Adrenal gland (tissue), 12 donors: Measurements from ENCODE around the gene MCHR1. TPM values are rescaled to one million over a fixed set of nuclear protein-coding genes. Genes with fewer than 3 reads are reported as not detected.

Experiments used
- DNase-seq, 7 donors: peaks; one replicate each; pipeline ENCODE4 v3.0.0-alpha.2; 2019 to 2020
- H3K27ac ChIP-seq, 5 donors: fragments of 200-600 bp; sonication (generic) in 4 of 5; 1 replicate in 3 of 5; 2 replicates in 2 of 5; pipeline versions ENCODE4 v1.5.1 to v1.8.0; 2016 to 2020; ENCODE audit warnings: mild to moderate bottlenecking in 1 of 5
- H3K27me3 ChIP-seq: fragments of 200-600 bp; 2 replicates; pipeline ENCODE4 v1.8.0; 2021
- H3K36me3 ChIP-seq, 2 donors: fragments of 200-600 bp; replicated peaks in 1 of 2; 1 replicate in 1 of 2; 2 replicates in 1 of 2; pipeline versions ENCODE4 v1.5.1 to v1.8.0; 2018 to 2022
- H3K4me1 ChIP-seq, 2 donors: fragments of 200-600 bp; replicated peaks in 1 of 2; 1 replicate in 1 of 2; 2 replicates in 1 of 2; pipeline versions ENCODE4 v1.5.1 to v1.8.0; 2018 to 2021
- H3K4me3 ChIP-seq, 4 donors: fragments of 200-600 bp; sonication (generic) in 3 of 4; one replicate each; pipeline ENCODE4 v1.5.1; 2016 to 2018
- H3K9me3 ChIP-seq, 3 donors: fragments of 200-600 bp; sonication (generic) in 1 of 3; replicated peaks in 1 of 3; 1 replicate in 2 of 3; 2 replicates in 1 of 3; pipeline versions ENCODE4 v1.5.1 to v1.8.0; 2016 to 2021
- CTCF ChIP-seq, 6 experiments: fragments of 450-650 bp in 4 of 6; fragments of 200-600 bp in 2 of 6; sonication (generic) in 1 of 6; IDR thresholded peaks; 1 replicate in 5 of 6; 2 replicates in 1 of 6; pipeline versions ENCODE4 v1.5.1 to v1.8.0; 2016 to 2021; ENCODE audit warnings: antibody characterized with exemption in 6 of 6, mild to moderate bottlenecking in 2 of 6, moderate library complexity in 1 of 6
- POLR2A ChIP-seq, 2 donors: fragments of 450-650 bp; IDR thresholded peaks; one replicate each; pipeline ENCODE4 v1.6.1; 2017; ENCODE audit warnings: antibody characterized with exemption in 2 of 2, mild to moderate bottlenecking in 2 of 2, moderate library complexity in 1 of 2
- WGBS, 4 donors: extraction: QIAGEN DNeasy Blood & Tissue Kit in 2 of 4; methylation state at CpG; one replicate each; pipeline versions ENCODE4 v1.1.5 to v1.1.7; 2013 to 2017; 5-methylcytosine and 5-hydroxymethylcytosine counted together
- intact Hi-C, 2 donors: fragments of 100-400 bp; cut with DNase I; formaldehyde crosslinking; loops; one replicate each; pipeline versions ENCODE4 v1.14.1 to v1.15.0; 2022 to 2023
- polyA plus RNA-seq, 3 donors: library from polyadenylated mRNA; stranded (reverse); fragments of 200-250 nt in 2 of 3; fragments of 350-450 nt in 1 of 3; fragmentation: Illumina TruSeq in 1 of 3; extraction: RNeasy Lipid Tissue Mini Kit (QIAGEN cat#74804) in 1 of 3; gene quantifications; one replicate each; pipeline ENCODE4 v1.2.3, GENCODE V29; 2013 to 2014
- total RNA-seq, 9 donors: library from RNA; depleted of rRNA in 4 of 9; stranded (reverse); fragments of >200 nt in 4 of 9; fragments of 120-200 nt in 1 of 9; fragmentation: NEBNext Ultra II Directional in 1 of 9; extraction: Animal tissue kit (Norgen Biotek cat#: 25700) in 1 of 9; gene quantifications; one replicate each; pipeline versions ENCODE4 v1.1.0 to v1.2.4, GENCODE V29; 2013 to 2023
- donor health status: healthy with polysubstance abuse.
- donor health status: Bipolar disorder and iron deficiency.
- donor health status: DM: yes; HTN: yes; CAD: no.
- donor health status: DM: no; HTN: no; CAD: no.
- donor health status: DM: no; HTN: no; CAD: no.
- donor health status: DM: yes; HTN: yes; CAD: no.

The MCHR1 gene
- total and polyA plus RNA-seq, 12 donors: 0.07 to 1.7 (median 0.24) TPM; not detected in 2

- Histone ChIP-seq H3K36me3 (no peaks in the 10 kb centered on the region), H3K4me1 (peaks cover 0 to 6% of the 10 kb centered on the region in 2 donors), H3K4me3 (no peak overlapping the region), H3K27ac (no peak overlapping the region), H3K27me3 (no peaks in the 10 kb centered on the region), H3K9me3 (no peaks in the 10 kb centered on the region)
- no peak for DNase-seq
- TF ChIP-seq POLR2A (IDR thresholded peaks at IDR 0.05) (no peak), CTCF (IDR thresholded peaks at IDR 0.05) (no peak)
- intact Hi-C loops: no loop called here
- 90 to 94% (median 93%) methylated on average over 14 of the region's 14 CpGs for WGBS, 4 donors
These were observed 48.8 kb downstream of the MCHR1 start for GRCh38 chr22:40727964-40728615.

- Histone ChIP-seq H3K4me3 (no peak overlapping the region), H3K27ac (no peak overlapping the region), H3K36me3 (no peaks in the 10 kb centered on the region), H3K9me3 (no peaks in the 10 kb centered on the region), H3K4me1 (peaks cover 0 to 6% of the 10 kb centered on the region in 2 donors), H3K27me3 (no peaks in the 10 kb centered on the region)
- intact Hi-C loops: no loop called here
- TF ChIP-seq CTCF (IDR thresholded peaks at IDR 0.05) (no peak), POLR2A (IDR thresholded peaks at IDR 0.05) (no peak)
- DNase-seq: no peak
- WGBS, 4 donors: 56 to 72% (median 68%) methylated on average over 12 to 13 of the region's 13 CpGs
These were observed 49.5 kb downstream of the MCHR1 start for GRCh38 chr22:40728731-40729189.

- Histone ChIP-seq H3K4me1 (peaks cover 0 to 6% of the 10 kb centered on the region in 2 donors), H3K27ac (no peak overlapping the region)
- no peak for TF ChIP-seq POLR2A (IDR thresholded peaks at IDR 0.05)
- TF ChIP-seq CTCF (IDR thresholded peaks at IDR 0.05): no peak
These were observed 50.0 kb downstream of the MCHR1 start for GRCh38 chr22:40729284-40729683.

More at GRCh38 chr22:40729284-40729683, 50.0 kb downstream of the MCHR1 start:
- no peak for DNase-seq
- 78 to 100% (median 89%) methylated on average over 2 to 6 of the region's 6 CpGs for WGBS, 4 donors
- no peaks in the 10 kb centered on the region for H3K27me3 ChIP-seq
- H3K9me3 ChIP-seq: no peaks in the 10 kb centered on the region
- intact Hi-C loops: no loop called here
- no peaks in the 10 kb centered on the region for H3K36me3 ChIP-seq
- no peak overlapping the region for H3K4me3 ChIP-seq

Other genes with a start within 250 kb of the MCHR1 start
- gene MRTFA, start 42.8 kb upstream of the MCHR1 start, total RNA-seq: 100 to 1,000 TPM in 2 of 9 donors, 10 to 100 TPM in 7; 13.6 to 141 (median 42.8) TPM
- 10 to 100 TPM; 12.3 to 49.8 (median 22.7) TPM for gene MRTFA, start 42.8 kb upstream of the MCHR1 start, polyA plus RNA-seq
- gene SLC25A17, start 139.9 kb downstream of the MCHR1 start, total RNA-seq: 10 to 100 TPM; 18.3 to 40.8 (median 22.4) TPM
- gene SLC25A17, start 139.9 kb downstream of the MCHR1 start, polyA plus RNA-seq: 10 to 100 TPM; 13.2 to 31.6 (median 18.2) TPM
- gene ST13, start 177.2 kb downstream of the MCHR1 start, total RNA-seq: 100 to 1,000 TPM; 187 to 575 (median 243) TPM
- 100 to 1,000 TPM in 1 of 3 donors, 10 to 100 TPM in 2; 61.5 to 575 (median 90.0) TPM for gene ST13, start 177.2 kb downstream of the MCHR1 start, polyA plus RNA-seq
- 10 to 100 TPM; 12.9 to 41.1 (median 23.7) TPM for gene XPNPEP3, start 177.7 kb downstream of the MCHR1 start, total RNA-seq
- gene XPNPEP3, start 177.7 kb downstream of the MCHR1 start, polyA plus RNA-seq: 10 to 100 TPM in 1 of 3 donors, 1 to 10 TPM in 2; 6.4 to 24.2 (median 7.3) TPM
- not detected for gene DNAJB7, start 182.6 kb downstream of the MCHR1 start, total RNA-seq
- not detected for gene DNAJB7, start 182.6 kb downstream of the MCHR1 start, polyA plus RNA-seq